GM12873 (cell line): ENCODE data around the gene LDLRAP1.

Experiments used
- CTCF ChIP-seq: IDR thresholded peaks from 2 replicates; pipeline ENCODE4 v1.5.1; 2012; ENCODE audit warnings: low read depth, mild to moderate bottlenecking, moderate library complexity, low read length, control low read depth; ENCODE audit not compliant: insufficient read depth; ENCODE audit errors: missing control alignments

The LDLRAP1 gene

GRCh38 chr1:25519624-25520023 lies 23.8 kb upstream of the LDLRAP1 start:
- TF ChIP-seq CTCF: no peak

GRCh38 chr1:25520446-25521061 lies 22.9 kb upstream of the LDLRAP1 start:
- TF ChIP-seq CTCF: peak; percentile 73

- TF ChIP-seq CTCF: no peak
Measured at GRCh38 chr1:25522031-25522655, 21.3 kb upstream of the LDLRAP1 start.

DNA sequence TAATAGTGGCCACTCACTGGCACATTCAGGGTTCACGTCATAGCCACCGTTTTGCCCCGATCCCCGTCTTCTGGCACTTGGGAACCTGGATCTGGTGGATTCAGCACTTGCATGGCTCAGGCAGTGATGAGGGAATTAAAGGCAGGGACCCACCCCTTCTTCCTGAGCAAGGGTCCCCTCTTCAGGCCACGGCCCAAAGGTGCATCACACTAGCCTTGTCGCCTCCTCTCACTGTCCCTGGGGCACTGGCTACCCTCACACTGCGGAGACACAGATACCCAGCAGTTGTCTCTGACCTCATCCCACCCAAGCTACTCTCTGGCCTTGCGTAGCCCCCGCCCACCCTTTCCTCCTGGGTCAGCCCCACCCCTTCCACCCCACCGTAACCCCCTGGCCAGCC lies 19.9 kb upstream of the LDLRAP1 start:
- TF ChIP-seq CTCF: no peak

DNA sequence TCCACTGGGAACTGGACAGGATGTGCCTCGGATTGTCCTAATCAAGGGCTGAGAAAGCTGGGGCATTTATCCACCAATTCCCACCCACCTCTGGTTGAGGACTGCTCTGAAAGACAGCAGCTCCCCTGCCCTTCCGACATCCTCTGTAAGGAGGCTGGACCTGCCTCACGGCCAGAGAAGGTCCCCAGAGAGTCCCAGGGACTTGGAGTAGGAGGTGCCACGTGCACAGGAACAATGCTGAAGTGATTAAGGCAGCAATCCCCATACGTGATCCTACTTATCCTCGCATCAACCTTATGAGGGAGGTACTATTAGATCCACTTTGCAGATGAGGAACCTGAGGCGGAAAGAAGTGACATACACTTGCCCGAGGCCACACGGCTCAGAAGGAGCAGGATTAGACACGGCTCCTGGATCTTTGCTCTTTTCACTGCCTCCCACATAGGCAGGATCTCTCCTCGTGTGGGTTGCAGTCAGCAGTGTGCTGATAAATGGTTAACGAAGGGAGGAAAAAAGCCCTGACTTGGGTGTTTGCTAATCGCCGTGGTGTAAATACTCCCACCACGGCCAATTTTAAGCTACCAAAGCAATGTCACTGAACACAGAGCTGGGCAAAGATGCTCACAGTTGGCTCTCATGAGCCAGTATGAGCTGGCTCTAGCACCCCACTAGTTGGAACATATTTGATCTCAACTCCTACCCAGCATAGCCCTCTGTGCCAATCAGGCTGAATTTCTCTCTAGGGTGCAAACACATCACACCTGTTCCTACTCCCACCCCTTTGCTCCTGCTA lies 18.6 kb upstream of the LDLRAP1 start:
- TF ChIP-seq CTCF: no peak

DNA sequence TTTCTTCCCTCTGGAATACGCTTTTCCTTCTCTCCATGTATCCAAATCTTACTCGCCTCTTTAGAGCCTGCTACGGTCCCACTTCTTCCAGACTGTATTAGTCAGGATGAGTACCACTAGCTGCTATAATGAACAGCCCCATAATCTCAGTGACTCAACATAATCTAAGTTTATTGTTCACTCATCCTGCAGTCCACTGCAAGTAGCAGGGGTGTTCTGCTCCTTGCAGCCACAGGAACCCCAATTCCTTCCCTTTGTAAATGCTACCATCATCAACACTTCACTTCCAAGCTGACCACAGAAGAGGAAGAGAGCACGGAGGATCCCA lies 18.1 kb upstream of the LDLRAP1 start:
- TF ChIP-seq CTCF: no peak

GRCh38 chr1:25526753-25527152 lies 16.7 kb upstream of the LDLRAP1 start:
- TF ChIP-seq CTCF: no peak
